AG09309 (cell line): ENCODE results near the gene CNIH1.
"Not testable (repeated sequence)": the region's sequence is repeated elsewhere in the genome, so short reads cannot be mapped to it uniquely, and the experiment has no call there.

Source experiments
- DNase-seq: peaks from one replicate; pipeline ENCODE4 v3.0.0-alpha.2; 2010; ENCODE audit warnings: low read depth
- H3K4me3 ChIP-seq: 2 replicates; pipeline ENCODE4 v1.5.1; 2011; ENCODE audit warnings: mild to moderate bottlenecking, low read depth, low read length, moderate library complexity; ENCODE audit not compliant: control insufficient read depth
- CTCF ChIP-seq: IDR thresholded peaks from 2 replicates; pipeline ENCODE4 v1.5.1; 2011; ENCODE audit warnings: mild to moderate bottlenecking, low read depth, low read length, inconsistent platforms; ENCODE audit not compliant: insufficient read depth, control insufficient read depth; ENCODE audit errors: missing control alignments

CNIH1 gene

GRCh38 chr14:54396493-54397335 lies 44.5 kb downstream of the CNIH1 start, which contains the start of gene CDKN3:
CDKN3 (plus strand) TSS chr14:54397007; CDS start chr14:54397069, 62 bp downstream.
- DNase-seq = peak; percentile 96
- H3K4me3 ChIP-seq = peak within 1 kb of the TSS; percentile 97
- TF ChIP-seq CTCF = peak; percentile 44

- DNase-seq = no peak
- no peak for TF ChIP-seq CTCF
- peak overlapping the region; percentile 49 for H3K4me3 ChIP-seq
Observed at GRCh38 chr14:54396183-54396492, 45.0 kb downstream of the CNIH1 start.

- no peak overlapping the region for H3K4me3 ChIP-seq
- DNase-seq = no peak
- TF ChIP-seq CTCF = no peak
Observed at GRCh38 chr14:54395716-54396115, 45.5 kb downstream of the CNIH1 start.

GRCh38 chr14:54395284-54395683 lies 45.9 kb downstream of the CNIH1 start:
- TF ChIP-seq CTCF = no peak
- DNase-seq = no peak
- H3K4me3 ChIP-seq = no peak overlapping the region

- no peak for TF ChIP-seq CTCF
- H3K4me3 ChIP-seq = no peak overlapping the region
- no peak for DNase-seq
Observed at GRCh38 chr14:54394596-54394995, 46.6 kb downstream of the CNIH1 start.

GRCh38 chr14:54392986-54393884 lies 47.9 kb downstream of the CNIH1 start:
- H3K4me3 ChIP-seq, DNase-seq: not testable (repeated sequence)
